NCI-H187 treated with DMSO at 0.1 percent for 48 hours (cell line): Measurements from ENCODE around the gene SLMAP.

Source experiments
- DNase-seq: peaks from one replicate; lab custom pipeline; 2025; lab: John Stamatoyannopoulos, UW

The SLMAP gene

DNA sequence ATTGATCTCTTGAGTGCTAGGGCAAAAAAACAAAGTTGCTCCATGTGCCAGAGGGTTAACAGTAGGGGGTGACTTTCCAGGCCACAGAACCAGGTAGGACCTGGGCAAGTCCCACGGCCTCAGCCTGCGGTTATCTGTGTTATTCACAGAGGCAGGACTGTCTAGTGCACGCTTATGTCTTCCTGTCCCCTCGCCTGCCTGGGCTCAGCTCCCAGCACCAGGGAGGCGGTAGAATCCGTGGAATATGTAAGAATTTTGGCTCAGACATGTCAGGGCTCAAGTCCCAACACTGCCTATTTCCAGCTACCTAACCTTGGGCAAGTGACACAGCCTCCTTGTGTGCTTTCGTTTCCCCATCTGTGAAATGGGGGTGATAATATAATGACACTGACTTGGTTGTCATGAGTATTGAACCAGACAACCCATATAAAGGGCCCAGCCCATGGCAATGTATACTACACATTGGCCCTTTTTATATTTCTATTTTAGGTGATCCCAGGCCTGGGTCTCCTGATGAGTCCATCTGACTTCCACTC is 207.8 kb downstream of the SLMAP start:
- DNase-seq, result no peak

- no peak for DNase-seq
These were observed 210.7 kb downstream of the SLMAP start for GRCh38 chr3:57966829-57967228.

DNA sequence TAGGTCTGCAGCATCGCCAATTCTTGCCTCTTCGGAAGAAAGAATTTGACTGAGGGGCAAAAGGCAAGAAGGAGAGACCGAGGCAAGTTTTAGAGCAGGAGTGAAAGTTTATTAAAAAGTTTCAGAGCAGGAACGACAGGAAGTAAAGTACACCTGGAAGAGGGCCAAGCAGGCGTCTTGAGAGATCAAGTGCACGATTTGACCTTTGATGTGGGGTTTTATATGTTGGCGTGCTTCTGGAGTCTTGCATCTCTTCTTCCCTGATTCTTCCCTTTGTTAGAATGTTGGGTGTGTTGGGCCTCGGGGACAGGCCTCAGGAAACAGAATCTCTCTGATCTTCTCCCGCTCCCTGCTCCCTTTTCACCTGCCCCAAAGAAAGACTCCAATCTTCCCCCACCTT is 211.5 kb downstream of the SLMAP start:
- DNase-seq, result no peak

- DNase-seq, result no peak
These were observed 212.4 kb downstream of the SLMAP start for GRCh38 chr3:57968501-57968900.

DNA sequence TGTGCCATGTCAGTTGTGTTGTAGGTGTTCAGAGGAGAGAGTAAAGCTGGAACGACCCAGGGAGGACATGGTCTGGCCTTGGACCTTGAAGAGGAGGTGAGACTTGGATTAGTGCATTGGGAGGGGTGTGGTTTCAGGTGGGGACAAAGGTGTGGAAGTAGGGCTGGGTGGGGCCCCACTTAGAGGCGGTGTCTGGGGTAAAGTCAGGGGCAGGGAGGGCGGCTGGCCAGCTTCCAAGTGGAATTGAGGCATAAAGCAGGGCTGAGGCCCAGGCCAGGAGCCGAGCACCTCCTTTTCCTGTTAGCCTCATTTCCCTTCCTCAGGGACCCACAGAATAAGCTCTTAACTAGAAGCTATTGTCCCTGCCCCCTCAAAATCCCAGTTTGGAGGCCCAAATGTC is 215.9 kb downstream of the SLMAP start:
- DNase-seq, result no peak

DNA sequence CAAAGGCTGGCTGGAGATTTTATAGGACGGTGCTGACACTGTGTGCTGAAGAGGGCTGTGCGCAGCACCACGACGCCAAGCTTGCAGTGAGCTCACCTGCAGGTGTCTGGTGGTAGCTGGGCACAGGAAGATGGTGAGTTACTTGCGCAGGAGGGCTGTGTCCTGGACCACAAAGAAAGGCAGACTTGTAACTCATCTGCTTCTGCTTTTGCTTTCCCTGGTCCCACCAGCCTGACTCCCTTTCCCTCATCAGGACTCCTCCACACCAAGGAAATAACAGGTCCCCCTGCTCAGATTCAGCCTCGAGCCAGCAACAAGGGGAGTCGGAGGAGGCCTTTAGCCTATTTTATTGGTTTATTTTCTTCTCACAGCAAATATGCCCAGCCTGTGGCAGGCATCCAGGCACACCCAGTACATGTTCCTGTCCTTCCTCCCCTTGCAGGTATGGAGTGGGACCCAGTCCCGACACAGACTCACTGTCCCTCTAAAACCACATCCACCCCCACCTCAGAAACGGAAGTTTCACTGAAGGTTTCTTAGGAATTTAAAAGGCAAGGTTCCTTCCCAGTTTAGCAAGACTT is 216.5 kb downstream of the SLMAP start:
- DNase-seq, result no peak

DNA sequence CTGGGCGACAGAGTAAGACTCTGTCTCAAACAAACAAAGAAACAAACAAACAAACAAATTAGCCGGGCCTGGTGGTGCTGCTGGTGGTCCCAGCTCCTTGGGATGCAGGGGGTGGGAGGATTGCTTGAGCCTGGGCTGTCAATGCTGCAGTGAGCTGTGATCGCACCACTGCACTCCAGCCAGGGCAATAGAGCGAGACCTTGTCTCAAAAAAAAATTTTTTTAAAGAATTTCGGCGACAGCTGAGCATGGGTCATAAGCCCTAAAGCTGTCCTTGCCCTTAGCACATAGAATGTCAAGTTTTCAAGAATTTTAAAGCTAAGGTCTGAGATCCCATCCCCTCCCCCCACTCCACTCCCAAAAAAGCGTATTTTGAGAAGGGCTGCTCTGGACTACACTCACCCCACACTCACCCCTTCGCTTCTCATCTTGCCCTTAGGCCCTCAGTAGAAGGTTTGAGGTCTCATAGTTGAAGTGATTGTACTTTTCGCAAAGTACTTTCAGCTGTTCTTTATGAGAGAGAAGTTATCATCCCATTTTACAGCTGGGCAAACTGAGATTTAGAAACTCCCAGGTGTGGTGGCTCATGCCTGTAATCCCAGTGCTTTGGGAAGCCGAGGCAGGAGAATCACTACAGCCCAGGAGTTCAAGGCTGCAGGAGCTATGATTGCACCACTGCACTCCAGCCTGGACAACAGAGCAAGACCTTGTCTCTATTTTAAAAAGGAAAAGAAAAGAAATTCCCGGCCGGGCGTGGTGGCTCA is 217.8 kb downstream of the SLMAP start:
- no peak for DNase-seq

DNA sequence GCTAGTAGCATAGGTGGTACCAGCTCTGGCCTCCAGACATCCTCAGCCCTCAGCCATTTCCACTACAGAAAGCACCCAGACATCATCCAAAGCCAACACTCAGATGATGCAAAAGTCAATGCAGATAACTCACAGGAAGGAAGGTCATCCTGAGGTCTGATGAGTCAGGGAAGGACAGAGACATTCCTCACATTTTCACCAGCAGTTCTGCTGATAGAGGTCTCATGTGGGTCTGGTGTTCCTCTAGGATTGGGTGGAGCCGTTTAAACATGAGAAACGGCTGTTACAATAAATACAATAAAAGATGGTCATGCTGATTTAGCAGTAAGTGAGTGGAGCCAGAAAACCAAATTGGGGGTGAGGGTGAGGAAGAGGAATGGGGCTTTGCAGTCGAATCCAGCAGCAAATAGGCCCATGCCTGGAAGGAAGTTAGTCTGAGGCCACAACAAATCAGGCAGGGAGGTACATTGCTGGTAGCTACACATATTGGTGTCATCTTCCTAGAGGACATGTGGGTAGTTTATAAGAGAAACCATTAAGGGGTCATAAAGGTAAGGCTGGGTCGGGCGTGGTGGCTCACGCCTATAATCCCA is 218.8 kb downstream of the SLMAP start:
- DNase-seq, result no peak

- no peak for DNase-seq
These were observed 221.7 kb downstream of the SLMAP start for GRCh38 chr3:57977818-57978235.

DNA sequence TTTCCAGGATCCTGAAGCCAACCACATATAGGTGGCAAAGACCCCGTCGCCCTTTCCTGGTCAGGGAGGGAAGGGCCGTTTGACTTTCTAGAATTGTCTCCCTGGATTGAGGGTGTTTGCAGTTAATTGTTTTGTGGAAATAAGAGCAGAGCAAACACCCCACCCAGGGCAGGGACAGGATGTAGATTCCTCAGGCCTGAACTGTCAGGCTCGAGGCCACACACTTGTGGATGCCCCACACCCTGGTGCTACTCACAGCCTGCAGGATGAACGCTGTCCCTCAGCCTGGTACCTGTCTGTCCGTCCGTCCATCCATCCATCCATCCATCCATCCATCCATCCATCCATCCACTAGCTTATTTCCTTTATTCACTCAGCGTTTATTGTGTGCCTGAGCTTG is 222.2 kb downstream of the SLMAP start:
- DNase-seq, result no peak
